ENCODE data around the gene MAP3K7CL.
"Not testable (repeated sequence)": the region's sequence is repeated elsewhere in the genome, so short reads cannot be mapped to it uniquely, and the experiment has no call there.

MAP3K7CL gene

DNA sequence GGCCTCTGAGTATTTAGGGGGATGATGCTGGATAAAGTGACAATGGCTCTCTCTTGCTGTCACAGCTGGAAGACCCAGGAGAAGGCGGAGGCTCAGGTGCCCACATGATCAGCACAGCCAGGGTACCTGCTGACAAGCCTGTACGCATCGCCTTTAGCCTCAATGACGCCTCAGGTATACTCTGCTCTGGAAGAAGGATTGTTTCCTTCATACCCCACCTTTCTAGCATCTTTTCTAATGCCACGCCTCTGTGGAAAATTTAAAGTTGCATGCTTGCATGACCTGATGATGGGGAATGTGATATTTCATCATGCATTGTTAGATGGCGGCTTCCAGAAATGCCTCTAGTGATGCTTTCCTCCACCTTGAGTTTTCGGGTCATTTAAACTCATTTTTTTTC, 2.8 kb downstream of the MAP3K7CL start:
- DNase-seq (ENCODE audit: low read depth in 2 of 2), result no peak

DNA sequence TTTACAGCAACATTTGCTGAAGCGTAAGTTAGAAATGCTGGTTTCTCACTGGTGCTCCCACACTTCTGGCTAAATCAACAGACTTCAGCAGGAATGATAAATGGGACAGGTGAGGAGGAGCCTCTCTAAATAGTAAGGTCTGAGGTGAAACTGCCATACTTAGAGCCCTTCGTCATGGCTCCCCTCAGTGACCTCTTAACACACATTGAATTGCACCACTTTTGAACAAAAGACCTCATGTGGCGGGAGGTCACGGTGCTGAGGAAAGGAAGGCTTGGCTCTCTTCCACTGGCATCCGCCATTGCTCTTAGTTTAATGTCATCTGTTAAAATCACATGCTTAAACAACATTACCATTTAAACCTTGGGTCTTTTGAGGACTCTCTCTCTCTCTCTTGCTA, 3.4 kb downstream of the MAP3K7CL start:
- DNase-seq (ENCODE audit: low read depth in 2 of 2), result no peak

DNA sequence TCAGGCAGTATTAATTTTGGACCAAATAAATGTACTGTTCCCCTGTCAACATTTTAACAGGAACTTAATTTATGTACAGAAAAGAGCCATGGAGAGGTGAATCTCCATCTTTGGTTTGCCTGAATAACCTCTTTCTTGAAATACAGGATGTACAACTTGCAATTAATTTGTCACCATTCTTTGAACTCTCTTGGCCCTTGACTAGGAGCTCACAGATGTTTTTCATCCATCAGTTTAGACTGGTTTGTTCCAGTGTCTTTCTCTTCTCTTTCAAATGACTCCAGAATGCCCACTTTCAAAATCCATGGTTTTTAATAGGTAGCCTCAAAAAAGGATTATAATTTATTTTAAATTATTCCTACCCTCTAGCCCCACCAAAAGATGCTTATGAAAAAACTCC, 5.0 kb downstream of the MAP3K7CL start:
- DNase-seq (ENCODE audit: low read depth in 2 of 2), result no peak

DNA sequence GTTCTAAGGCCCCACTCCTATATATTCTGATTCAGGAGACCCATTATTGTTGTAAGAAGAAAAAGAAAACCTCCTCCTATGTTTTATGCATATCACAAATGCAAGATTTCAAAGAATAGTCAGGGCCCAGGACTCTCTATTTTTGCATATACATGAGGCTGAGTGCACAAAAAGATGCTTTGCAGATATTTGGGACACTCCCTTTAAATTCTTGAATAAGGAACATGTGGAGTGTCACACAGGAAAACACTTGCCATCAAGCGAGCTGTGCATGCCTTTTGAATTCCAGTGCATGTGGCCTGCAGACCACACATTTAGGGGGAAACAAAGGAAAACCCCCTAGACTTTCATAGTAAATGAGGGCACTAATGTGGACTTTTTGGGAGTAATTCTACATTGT, 5.6 kb downstream of the MAP3K7CL start:
- no peak for DNase-seq (ENCODE audit: low read depth in 2 of 2)

DNA sequence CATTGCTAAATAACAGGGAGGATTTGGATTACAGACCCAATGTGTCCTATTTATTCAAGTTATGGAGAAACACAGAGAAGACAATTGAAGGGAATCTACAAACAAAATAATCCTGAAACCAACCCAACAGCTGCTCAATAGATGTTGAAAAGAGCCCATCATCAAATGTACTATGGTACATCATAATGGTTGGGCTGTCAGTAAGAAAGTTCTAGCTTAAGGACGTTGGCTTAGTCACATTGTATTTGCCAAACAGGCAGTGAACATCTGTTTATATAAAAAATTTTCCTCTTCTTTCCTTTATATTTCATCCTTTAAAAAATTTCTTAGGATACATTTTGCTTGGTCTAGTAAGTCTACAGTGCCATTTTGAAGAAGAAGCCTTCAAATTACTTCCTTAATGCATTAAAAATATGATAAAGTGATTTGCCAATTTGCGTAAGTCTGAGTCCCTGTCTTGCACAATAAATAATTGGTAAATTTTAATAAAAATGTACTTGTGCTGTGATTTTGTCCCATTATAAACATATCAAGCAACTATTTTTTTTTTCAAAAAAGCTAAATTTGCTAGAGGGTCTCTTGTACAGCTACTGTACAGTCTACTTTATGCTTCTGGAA, 14.4 kb downstream of the MAP3K7CL start:
- no peak for DNase-seq (ENCODE audit: low read depth in 2 of 2)

DNA sequence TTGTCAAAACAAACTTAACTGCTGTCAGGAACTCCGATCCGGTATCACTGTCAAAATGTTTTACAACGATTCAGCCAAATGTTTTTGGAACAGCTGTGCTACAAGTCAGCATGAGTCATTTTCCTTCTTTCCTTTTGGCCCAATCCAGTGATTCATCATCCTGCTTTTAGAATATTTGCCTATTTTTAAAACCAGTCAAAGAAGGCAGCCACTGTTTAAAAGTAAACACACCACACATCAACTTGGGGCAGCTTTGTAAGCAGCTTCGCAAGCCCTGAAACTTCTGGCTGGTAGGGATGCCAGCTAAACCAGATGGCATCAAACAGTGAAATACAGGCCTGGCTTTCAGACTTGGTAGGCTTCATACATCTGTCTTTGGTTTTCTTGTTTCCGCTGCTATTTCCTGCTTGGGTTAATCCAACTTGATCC, 14.9 kb downstream of the MAP3K7CL start:
- no peak for DNase-seq (ENCODE audit: low read depth in 2 of 2)

DNA sequence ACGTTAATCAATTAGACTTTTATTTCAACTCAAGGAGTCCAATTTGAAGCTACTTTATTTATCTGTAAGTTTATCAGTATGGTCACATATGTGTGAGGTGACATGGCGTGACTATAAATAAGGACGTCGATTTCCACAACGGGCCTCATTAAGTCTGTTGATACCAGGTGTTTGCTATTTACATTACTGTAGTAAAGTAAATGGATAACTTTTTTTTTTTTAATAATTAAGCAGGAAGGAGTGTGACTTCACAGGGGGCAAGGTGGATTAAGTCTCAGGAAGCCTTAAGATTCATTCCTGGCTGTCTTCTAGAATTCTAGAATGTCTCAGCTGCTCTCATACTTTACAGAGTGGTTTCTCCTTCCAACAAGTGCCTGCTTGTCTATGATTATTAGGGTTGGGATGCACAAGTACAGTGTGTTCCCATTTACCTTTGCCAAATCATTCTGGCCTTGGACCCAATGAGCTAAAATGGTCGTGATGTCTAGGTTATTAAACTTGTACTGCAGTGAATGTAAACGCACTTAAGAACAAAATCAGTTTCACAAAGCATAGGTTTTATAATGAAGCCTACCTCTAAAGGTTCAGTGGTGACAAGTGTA, 15.5 kb downstream of the MAP3K7CL start:
- no peak for DNase-seq (ENCODE audit: low read depth in 2 of 2)

DNA sequence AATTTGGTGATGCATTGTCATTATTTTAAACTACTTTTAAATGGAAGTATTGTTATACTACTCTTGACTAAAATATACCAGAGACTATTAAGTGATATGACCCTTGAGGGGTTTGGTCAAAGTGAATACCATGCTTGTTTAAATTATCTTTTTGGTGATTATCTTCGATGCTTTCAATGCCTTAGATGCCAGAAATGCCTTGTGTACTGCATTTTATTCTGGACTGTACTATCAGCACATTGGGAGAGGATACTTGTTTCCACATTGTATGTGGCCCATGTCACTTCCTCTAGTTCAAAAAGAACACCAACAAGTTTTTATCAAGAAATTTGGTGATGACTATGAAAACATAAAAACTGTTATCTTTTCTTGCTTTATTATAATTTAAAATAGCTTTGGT, 16.3 kb downstream of the MAP3K7CL start:
- no peak for DNase-seq (ENCODE audit: low read depth in 2 of 2)

DNA sequence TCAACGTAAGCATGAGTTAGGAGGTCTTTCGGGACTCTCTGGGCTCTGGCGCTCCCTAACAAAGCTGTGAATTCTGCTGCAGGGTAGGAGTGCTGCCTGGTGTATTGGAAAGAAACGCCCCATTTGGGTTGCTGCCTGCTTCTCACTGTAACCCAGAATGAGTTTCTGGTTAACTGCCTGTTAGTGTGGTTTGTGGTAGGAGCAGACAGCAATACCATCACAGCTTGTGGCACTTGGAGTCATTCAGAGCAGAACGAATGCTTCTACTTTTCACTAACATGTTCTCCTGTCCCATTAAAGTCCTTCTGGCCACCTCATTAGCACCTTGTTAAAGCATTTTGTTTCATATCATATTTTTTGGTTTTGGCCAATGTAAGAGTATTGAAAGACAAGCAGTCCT, 18.1 kb downstream of the MAP3K7CL start:
- no peak for DNase-seq (ENCODE audit: low read depth in 2 of 2)

DNA sequence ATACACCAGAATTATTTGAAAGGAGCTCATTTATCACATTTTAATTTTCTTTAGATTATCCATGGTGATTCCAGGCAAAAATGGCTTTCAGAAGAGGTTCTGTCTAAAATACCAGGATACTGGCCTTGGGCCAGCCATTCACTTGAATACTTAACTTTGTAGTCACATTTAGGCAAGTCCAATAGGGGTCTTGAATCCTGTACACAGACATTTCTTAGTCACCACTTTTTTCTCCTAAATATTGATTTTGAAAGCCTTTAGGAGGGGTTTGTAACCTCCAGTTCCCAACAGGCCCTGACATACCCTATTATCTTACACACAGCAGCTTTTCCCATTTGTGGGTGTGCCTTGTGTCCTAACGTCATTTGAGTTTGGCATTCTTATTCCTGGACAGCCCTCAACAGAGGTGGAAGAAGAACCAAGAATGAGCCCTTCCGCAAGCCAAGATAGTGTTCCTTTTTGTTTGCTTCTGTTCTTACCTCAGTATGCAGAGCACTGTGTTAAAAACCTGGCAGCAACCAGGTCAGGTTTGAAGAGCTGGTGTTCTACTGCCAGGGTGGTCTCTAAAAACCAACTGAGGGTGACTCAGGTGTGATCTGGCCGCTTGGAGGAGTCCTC, 19.5 kb downstream of the MAP3K7CL start:
- no peak for DNase-seq (ENCODE audit: low read depth in 2 of 2)

DNA sequence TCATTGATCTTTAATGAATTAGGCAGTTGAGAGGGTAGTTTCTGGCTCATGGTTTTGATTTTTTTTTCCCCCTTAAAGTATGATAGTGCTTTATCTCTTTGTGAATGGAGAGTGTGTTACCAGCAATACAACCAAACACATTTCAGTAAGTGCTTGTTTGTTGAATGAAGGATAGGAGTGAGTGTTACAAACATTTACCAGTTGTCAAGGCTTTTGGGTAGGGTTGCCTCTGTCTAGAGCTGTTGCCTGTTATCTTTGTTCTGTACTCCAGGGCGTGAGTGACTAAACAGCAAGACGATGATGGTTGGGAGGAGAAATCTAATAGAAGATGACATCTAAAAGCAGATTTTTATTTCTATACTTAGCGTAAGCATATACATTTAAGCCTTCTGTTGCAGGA, 21.5 kb downstream of the MAP3K7CL start:
- no peak for DNase-seq (ENCODE audit: low read depth in 2 of 2)

DNA sequence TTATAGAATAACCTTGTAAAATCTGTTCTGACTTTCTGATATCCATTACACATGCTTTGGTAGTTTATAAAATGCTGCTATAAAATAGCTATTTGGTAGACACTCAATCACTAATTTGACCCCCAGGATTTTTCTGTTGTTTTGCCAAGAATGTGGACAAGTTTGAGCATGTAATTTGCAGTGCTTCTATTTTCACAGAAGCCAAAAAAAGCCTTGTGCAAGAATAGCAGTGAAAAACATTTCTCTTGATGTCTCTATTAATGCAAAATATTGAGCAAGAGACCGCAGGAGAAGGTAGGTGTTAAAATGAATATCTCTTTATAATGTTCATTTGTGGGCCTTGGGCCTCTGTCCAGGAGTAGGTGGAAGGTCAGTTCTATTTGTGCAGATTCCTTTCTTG, 22.5 kb downstream of the MAP3K7CL start:
- no peak for DNase-seq (ENCODE audit: low read depth in 2 of 2)

DNA sequence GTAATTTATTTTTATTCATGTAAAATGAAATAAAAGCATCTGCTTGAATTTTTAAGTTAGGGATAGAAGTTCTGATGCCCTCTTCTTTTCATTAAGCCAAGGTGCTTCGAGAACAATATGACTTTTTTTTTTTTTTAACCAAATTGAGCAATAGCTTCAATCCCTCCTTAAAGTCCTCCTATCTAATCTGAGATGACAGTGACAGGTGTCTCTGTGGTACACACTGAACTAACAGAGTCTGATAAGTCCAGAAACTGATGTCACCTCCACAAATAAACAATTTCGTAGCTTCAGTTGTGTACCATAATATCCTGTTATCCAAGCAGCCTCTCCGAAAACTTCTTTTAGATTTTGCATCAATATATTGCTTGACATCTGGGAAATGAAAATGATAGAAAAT, 23.8 kb downstream of the MAP3K7CL start:
- DNase-seq (ENCODE audit: low read depth in 2 of 2), result no peak

DNA sequence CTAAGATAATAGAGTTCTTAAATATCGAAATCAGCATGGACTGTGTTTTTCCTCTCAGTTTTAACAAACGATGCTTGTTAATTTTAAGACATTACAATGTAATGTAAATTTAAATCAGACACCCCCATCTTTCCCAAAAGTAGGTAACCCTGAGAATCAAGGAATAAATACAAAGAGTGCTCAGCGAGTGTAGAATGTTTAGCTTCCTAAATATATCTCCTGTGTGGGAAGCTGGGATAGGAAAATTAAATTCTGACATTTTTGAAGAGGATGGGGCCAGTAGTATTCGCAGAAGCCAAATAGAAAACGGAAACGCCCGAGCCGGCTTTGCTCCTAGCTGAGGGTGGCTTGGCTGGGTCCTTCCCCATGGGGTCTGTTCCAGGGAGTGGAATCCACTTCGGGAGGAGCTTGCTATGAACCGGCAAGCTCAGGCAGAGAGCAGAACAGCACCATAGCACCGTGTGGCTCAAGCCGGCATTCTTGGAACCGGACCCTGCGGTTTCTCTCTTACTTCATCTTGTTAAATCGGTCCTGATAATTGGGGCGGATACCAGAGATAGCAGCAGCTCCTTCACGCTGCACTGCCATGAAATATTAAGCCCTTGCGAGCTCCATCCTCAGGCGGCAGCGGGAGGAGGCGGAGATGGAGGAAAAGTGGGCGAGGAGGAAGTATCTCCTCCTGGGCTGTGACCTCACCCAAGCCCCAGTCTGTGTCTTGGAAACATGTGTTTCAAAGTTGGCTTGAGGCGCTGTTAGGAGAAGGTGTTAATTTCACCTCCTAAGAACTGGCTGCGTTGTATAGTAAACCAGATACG, 24.9 kb downstream of the MAP3K7CL start:
- DNase-seq (ENCODE audit: low read depth in 2 of 2), result no peak

DNA sequence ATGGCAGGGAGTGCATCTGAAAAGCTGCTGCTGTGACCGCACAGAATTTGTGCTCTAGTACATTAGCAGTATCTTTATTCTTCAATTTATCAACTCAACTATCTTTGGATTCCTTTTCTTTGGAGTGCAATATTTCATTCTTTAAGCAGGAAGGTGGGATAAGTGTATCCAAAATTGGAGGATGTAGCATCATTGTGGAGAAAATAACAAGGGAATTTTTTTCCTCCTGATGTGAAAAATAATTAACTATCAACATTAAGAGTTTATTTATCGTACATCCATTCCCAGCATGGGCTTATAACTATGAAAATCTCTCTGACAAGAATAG, 25.5 kb downstream of the MAP3K7CL start:
- no peak for DNase-seq (ENCODE audit: low read depth in 2 of 2)

DNA sequence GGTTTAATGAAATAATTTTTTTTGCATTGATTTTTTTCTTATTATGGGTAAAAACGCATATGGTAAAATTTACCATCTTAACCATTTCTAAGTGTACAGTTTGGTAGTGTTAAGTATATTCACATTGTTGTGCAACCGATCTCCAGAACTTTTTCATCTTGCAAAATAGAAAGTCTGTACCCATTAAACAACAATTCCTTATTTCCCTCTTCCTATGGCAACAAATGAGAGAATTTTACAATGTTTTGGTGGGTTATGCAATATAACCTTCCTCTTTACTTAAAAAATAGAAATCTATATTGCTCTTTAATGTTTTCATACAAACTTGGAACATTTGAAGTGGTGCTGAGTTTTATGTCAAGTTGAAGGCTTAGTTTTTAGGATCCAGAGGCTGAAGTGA, 26.6 kb downstream of the MAP3K7CL start:
- no peak for DNase-seq (ENCODE audit: low read depth in 2 of 2)

DNA sequence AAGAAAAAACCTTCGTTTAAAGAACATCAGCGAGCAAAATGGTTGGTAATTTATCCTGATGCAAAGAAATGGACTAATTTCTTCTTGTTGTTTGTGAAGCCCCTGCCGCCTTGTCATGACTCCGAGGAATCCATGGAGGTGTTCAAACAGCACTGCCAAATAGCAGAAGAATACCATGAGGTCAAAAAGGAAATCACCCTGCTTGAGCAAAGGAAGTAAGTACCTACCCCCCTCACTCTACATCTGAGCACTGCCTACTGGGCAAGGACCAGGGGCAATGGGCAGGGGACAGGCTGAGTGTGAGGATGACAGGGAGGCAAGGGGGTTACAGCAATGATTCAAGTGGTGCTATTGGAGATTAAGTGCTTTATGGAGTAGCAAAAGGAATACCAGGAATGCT, 29.4 kb downstream of the MAP3K7CL start:
- DNase-seq (ENCODE audit: low read depth in 2 of 2), result no peak

DNA sequence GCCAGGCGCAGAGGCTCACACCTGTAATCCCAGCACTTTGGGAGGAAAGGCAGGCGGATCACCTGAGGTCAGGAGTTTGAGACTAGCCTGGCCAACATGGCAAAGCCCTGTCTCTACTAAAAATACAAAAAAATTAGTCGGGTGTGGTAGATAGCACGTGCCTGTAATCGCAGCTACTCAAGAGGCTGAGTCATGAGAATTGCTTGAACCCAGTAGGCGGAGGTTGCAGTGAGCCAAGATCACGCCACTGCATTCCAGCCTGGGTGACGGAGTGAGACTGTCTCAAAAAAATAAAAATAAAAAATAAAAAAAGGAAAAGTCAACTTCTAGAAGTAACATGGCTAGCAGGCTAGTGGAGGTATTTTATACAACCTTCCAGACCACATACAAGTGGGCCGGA, 32.4 kb downstream of the MAP3K7CL start:
- DNase-seq (ENCODE audit: low read depth in 2 of 2), result not testable (repeated sequence)

DNA sequence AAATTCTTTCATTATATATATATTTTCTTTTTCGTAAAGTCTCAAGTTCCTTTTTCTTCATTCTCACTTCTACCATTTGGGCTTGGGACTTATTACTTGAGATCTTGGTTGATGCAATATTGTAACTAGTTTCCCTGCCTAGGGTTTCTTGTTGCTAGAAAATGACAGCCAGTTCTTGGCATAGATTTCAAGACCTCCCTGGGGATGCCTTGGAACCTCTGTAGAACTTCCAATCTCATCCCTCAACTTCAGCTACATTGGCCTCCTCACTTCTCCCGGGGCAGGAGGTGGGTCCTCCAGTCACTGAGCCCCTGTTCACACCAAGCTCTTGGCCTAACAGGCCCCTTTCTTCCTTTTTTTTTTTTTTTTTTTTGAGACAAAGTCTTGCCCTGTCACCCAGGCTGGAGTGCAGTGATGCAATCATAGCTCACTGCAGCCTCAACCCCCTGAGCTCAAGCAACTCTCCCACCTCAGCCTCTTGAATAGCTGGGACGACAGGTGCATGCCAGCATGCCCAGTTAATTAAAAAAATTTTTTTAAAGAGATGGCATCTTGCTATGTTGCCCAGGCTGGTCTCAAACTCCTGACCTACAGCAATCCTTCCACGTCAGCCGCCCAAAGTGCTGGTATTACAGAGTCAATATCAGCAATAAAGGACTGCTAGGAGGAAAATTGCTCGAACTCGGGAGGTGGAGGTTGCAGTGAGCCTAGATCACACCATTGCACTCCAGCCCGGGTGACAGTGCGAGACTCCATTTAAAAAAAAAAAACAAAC, 33.1 kb downstream of the MAP3K7CL start:
- no peak for DNase-seq (ENCODE audit: low read depth in 2 of 2)

DNA sequence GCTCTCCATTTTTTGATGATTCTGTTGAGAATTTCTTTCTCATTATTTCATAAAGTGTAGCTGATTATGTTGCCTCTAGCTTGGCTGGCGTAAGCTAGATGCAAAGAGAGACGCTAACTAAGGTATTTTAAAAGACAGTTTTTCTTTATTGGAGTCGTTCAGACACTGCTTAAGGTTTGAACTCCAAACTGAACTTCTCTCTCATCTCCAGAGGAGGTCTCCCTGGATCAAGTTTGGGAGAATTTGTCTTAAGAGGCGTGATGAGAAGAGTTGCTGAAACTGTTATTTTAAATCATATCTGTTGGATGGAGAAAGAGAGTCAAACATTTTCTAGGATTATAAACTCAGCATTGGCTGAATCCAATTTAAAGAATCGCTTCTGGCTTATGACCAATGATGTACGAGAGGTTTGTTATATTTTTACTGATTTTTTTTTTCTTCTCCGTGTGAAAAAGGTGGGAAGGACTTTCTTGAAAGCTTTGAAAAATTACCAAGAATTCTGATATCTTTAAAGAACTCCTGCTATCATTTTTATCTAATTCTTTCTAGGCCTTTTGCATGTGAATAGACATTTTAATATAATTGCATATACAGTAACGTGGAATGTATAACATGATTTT, 34.0 kb downstream of the MAP3K7CL start:
- no peak for DNase-seq (ENCODE audit: low read depth in 2 of 2)

DNA sequence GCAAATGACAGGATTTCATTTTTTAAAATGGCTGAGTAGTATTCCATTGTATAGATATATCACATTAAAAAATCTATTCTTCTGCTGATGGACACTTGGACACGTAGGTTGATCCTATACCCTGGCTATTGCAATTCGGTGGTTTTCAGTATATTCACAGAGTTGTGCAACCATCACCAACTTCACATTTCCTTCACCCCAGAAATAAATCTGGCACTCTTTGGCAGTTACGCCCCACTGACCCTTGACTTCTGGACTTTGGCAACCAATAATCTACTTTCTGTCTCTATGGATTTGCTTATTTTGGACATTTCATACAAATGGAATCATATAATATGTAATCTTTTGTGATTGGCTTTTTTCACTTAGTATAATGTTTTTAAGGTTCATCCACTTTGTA, 35.9 kb downstream of the MAP3K7CL start:
- DNase-seq (ENCODE audit: low read depth in 2 of 2), result no peak

DNA sequence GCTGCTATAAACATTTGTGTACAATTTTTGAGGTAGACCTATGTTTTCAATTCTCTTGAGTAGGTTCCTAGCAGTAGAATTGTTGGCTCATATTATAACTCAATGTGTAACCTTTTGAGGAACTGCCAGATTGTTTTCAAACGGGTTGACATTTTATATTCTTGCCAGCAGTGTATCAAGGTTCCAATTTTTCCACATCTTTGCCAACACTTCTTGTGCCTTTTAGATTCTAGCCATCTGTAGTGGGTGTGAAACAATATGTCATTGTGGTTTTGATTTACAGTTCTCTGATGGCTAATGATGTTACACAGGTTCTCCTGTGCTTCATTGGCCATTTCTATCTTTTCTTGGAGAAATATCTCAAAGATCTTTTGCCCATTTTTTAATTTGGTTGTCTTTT, 36.4 kb downstream of the MAP3K7CL start:
- no peak for DNase-seq (ENCODE audit: low read depth in 2 of 2)
